HEK293 (cell line): Measurements from ENCODE around the gene EZH2.

ENCODE experiments used
- KLF16 ChIP-seq: fragments of 450-650 bp; formaldehyde crosslinking; IDR thresholded peaks from 2 replicates; pipeline ENCODE4 v1.5.1; 2017; ENCODE audit warnings: missing biosample characterization, missing genetic modification characterization
- ZBTB7A ChIP-seq: fragments of 450-650 bp; formaldehyde crosslinking; IDR thresholded peaks from 2 replicates; pipeline ENCODE4 v1.5.1; 2016; ENCODE audit warnings: low read depth, missing biosample characterization, missing genetic modification characterization
- ZFP69B ChIP-seq: fragments of 450-650 bp; formaldehyde crosslinking; IDR thresholded peaks from 2 replicates; pipeline ENCODE4 v1.5.1; 2016; ENCODE audit warnings: missing biosample characterization, missing genetic modification characterization
- ZNF2 ChIP-seq: fragments of 450-650 bp; formaldehyde crosslinking; IDR thresholded peaks from 2 replicates; pipeline ENCODE4 v1.5.1; 2016; ENCODE audit warnings: missing biosample characterization, missing genetic modification characterization
- ZNF214 ChIP-seq: fragments of 450-650 bp; formaldehyde crosslinking; IDR thresholded peaks from 2 replicates; pipeline ENCODE4 v1.5.1; 2017; ENCODE audit warnings: missing biosample characterization, mild to moderate bottlenecking, missing genetic modification characterization, borderline replicate concordance
- ZNF239 ChIP-seq: fragments of 450-650 bp; formaldehyde crosslinking; IDR thresholded peaks from 2 replicates; pipeline ENCODE4 v1.5.1; 2016; ENCODE audit warnings: missing biosample characterization, missing genetic modification characterization
- ZNF354C ChIP-seq: fragments of 450-650 bp; formaldehyde crosslinking; IDR thresholded peaks from 2 replicates; pipeline ENCODE4 v1.5.1; 2016; ENCODE audit warnings: missing biosample characterization, missing genetic modification characterization, low read depth, borderline replicate concordance
- ZNF48 ChIP-seq: fragments of 450-650 bp; formaldehyde crosslinking; IDR thresholded peaks from 2 replicates; pipeline ENCODE4 v1.5.1; 2016; ENCODE audit warnings: missing biosample characterization, missing genetic modification characterization
- TF ChIP-seq, protein P1 (sequence below): fragments of 450-650 bp; formaldehyde crosslinking; IDR thresholded peaks from 2 replicates; pipeline ENCODE4 v1.5.1; 2016; ENCODE audit warnings: missing biosample characterization, missing genetic modification characterization
- TF ChIP-seq, protein P2 (sequence below): fragments of 450-650 bp; formaldehyde crosslinking; IDR thresholded peaks from 2 replicates; pipeline ENCODE4 v1.5.1; 2016; ENCODE audit warnings: missing biosample characterization, missing genetic modification characterization
- TF ChIP-seq, protein P3 (sequence below): fragments of 450-650 bp; formaldehyde crosslinking; IDR thresholded peaks from 2 replicates; pipeline ENCODE4 v1.5.1; 2016; ENCODE audit warnings: missing biosample characterization, missing genetic modification characterization, low read depth
- TF ChIP-seq, protein P4 (sequence below): fragments of 450-650 bp; formaldehyde crosslinking; IDR thresholded peaks from 2 replicates; pipeline ENCODE4 v1.5.1; 2016; ENCODE audit warnings: missing biosample characterization, missing genetic modification characterization, low read depth
- TF ChIP-seq, protein P5 (sequence below): fragments of 450-650 bp; formaldehyde crosslinking; IDR thresholded peaks from 2 replicates; pipeline ENCODE4 v1.5.1; 2016; ENCODE audit warnings: missing biosample characterization, missing genetic modification characterization

DNA sequence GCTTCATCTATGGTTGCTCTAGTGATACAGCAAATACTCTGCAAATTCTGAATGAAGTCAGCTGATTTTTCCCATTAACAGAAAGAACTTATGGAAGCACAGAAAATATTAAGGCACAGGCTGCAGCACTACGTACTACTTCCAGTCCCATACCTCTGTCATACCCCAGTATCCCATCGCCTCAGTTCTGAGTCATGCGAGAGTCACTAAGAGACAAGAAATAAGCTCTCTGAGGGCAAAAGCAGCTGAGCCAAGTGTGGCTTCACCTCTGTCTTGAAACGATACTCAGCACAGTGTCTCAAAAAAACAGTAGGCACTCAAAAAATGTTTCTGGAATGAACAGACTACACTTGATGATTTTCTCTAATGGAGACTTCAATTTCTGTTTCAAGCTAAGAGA is 48.2 kb downstream of the EZH2 start:
- TF ChIP-seq ZFP69B (tag by site-specific recombination) (no peak), KLF16 (tag by site-specific recombination) (no peak), ZNF2 (tag by site-specific recombination) (no peak), ZNF239 (tag by site-specific recombination) (no peak), ZNF214 (tag by site-specific recombination) (no peak), ZNF48 (tag by site-specific recombination) (no peak), ZNF354C (tag by site-specific recombination) (no peak), ZBTB7A (tag by site-specific recombination) (no peak)
- TF ChIP-seq, protein P1, sequence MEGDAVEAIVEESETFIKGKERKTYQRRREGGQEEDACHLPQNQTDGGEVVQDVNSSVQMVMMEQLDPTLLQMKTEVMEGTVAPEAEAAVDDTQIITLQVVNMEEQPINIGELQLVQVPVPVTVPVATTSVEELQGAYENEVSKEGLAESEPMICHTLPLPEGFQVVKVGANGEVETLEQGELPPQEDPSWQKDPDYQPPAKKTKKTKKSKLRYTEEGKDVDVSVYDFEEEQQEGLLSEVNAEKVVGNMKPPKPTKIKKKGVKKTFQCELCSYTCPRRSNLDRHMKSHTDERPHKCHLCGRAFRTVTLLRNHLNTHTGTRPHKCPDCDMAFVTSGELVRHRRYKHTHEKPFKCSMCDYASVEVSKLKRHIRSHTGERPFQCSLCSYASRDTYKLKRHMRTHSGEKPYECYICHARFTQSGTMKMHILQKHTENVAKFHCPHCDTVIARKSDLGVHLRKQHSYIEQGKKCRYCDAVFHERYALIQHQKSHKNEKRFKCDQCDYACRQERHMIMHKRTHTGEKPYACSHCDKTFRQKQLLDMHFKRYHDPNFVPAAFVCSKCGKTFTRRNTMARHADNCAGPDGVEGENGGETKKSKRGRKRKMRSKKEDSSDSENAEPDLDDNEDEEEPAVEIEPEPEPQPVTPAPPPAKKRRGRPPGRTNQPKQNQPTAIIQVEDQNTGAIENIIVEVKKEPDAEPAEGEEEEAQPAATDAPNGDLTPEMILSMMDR (tag by site-specific recombination) = no peak
- TF ChIP-seq, protein P2, sequence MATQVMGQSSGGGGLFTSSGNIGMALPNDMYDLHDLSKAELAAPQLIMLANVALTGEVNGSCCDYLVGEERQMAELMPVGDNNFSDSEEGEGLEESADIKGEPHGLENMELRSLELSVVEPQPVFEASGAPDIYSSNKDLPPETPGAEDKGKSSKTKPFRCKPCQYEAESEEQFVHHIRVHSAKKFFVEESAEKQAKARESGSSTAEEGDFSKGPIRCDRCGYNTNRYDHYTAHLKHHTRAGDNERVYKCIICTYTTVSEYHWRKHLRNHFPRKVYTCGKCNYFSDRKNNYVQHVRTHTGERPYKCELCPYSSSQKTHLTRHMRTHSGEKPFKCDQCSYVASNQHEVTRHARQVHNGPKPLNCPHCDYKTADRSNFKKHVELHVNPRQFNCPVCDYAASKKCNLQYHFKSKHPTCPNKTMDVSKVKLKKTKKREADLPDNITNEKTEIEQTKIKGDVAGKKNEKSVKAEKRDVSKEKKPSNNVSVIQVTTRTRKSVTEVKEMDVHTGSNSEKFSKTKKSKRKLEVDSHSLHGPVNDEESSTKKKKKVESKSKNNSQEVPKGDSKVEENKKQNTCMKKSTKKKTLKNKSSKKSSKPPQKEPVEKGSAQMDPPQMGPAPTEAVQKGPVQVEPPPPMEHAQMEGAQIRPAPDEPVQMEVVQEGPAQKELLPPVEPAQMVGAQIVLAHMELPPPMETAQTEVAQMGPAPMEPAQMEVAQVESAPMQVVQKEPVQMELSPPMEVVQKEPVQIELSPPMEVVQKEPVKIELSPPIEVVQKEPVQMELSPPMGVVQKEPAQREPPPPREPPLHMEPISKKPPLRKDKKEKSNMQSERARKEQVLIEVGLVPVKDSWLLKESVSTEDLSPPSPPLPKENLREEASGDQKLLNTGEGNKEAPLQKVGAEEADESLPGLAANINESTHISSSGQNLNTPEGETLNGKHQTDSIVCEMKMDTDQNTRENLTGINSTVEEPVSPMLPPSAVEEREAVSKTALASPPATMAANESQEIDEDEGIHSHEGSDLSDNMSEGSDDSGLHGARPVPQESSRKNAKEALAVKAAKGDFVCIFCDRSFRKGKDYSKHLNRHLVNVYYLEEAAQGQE (tag by site-specific recombination) = no peak
- TF ChIP-seq, protein P3, sequence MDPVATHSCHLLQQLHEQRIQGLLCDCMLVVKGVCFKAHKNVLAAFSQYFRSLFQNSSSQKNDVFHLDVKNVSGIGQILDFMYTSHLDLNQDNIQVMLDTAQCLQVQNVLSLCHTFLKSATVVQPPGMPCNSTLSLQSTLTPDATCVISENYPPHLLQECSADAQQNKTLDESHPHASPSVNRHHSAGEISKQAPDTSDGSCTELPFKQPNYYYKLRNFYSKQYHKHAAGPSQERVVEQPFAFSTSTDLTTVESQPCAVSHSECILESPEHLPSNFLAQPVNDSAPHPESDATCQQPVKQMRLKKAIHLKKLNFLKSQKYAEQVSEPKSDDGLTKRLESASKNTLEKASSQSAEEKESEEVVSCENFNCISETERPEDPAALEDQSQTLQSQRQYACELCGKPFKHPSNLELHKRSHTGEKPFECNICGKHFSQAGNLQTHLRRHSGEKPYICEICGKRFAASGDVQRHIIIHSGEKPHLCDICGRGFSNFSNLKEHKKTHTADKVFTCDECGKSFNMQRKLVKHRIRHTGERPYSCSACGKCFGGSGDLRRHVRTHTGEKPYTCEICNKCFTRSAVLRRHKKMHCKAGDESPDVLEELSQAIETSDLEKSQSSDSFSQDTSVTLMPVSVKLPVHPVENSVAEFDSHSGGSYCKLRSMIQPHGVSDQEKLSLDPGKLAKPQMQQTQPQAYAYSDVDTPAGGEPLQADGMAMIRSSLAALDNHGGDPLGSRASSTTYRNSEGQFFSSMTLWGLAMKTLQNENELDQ (tag by site-specific recombination) = no peak
- TF ChIP-seq, protein P4, sequence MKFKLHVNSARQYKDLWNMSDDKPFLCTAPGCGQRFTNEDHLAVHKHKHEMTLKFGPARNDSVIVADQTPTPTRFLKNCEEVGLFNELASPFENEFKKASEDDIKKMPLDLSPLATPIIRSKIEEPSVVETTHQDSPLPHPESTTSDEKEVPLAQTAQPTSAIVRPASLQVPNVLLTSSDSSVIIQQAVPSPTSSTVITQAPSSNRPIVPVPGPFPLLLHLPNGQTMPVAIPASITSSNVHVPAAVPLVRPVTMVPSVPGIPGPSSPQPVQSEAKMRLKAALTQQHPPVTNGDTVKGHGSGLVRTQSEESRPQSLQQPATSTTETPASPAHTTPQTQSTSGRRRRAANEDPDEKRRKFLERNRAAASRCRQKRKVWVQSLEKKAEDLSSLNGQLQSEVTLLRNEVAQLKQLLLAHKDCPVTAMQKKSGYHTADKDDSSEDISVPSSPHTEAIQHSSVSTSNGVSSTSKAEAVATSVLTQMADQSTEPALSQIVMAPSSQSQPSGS (tag by site-specific recombination) = no peak
- TF ChIP-seq, protein P5, sequence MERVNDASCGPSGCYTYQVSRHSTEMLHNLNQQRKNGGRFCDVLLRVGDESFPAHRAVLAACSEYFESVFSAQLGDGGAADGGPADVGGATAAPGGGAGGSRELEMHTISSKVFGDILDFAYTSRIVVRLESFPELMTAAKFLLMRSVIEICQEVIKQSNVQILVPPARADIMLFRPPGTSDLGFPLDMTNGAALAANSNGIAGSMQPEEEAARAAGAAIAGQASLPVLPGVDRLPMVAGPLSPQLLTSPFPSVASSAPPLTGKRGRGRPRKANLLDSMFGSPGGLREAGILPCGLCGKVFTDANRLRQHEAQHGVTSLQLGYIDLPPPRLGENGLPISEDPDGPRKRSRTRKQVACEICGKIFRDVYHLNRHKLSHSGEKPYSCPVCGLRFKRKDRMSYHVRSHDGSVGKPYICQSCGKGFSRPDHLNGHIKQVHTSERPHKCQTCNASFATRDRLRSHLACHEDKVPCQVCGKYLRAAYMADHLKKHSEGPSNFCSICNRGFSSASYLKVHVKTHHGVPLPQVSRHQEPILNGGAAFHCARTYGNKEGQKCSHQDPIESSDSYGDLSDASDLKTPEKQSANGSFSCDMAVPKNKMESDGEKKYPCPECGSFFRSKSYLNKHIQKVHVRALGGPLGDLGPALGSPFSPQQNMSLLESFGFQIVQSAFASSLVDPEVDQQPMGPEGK (tag by site-specific recombination) = no peak
